CD4-positive, CD25-positive, alpha-beta regulatory T cell (primary cell): ENCODE data around the gene CYB5D1. TPM values are rescaled to one million over a fixed set of nuclear protein-coding genes. Genes with fewer than 3 reads are reported as not detected.

ENCODE experiments used
- ATAC-seq, 2 donors: fragments of 150-1000 bp; cut with Tn5 transposase; one replicate each; pipeline ENCODE4 v1.10.0; 2021; ENCODE audit warnings: low read depth in 2 of 2, moderate number of reproducible peaks in 2 of 2, moderate library complexity in 1 of 2
- DNase-seq, 3 donors: peaks; one replicate each; pipeline versions ENCODE4 v3.0.0 to v3.0.0-alpha.2; 2012 to 2022; ENCODE audit warnings: mixed read lengths in 1 of 3
- H3K27ac ChIP-seq: one replicate; pipeline ENCODE4 v1.7.0; 2013; ENCODE audit warnings: mild to moderate bottlenecking, low read length; ENCODE audit not compliant: insufficient read depth, poor library complexity, severe bottlenecking
- H3K27me3 ChIP-seq: one replicate; pipeline ENCODE4 v1.7.0; 2013; ENCODE audit warnings: low read length; ENCODE audit not compliant: control insufficient read depth, insufficient read depth
- H3K36me3 ChIP-seq: one replicate; pipeline ENCODE4 v1.7.0; 2013; ENCODE audit warnings: mild to moderate bottlenecking, low read length, moderate library complexity; ENCODE audit not compliant: control insufficient read depth, insufficient read depth
- H3K4me1 ChIP-seq: 2 replicates; pipeline ENCODE4 v1.7.0; 2013; ENCODE audit warnings: mild to moderate bottlenecking, low read length; ENCODE audit not compliant: insufficient read depth, control insufficient read depth, poor library complexity, severe bottlenecking
- H3K4me3 ChIP-seq: one replicate; pipeline ENCODE4 v1.7.0; 2013; ENCODE audit warnings: low read depth, mild to moderate bottlenecking, low read length, moderate library complexity
- H3K9me3 ChIP-seq, 2 experiments: 1 replicate in 1 of 2; 2 replicates in 1 of 2; pipeline ENCODE4 v1.7.0; 2013; ENCODE audit warnings: low read length in 2 of 2, mild to moderate bottlenecking in 1 of 2, moderate library complexity in 1 of 2; ENCODE audit not compliant: control insufficient read depth in 2 of 2
- H3K27ac Mint-ChIP-seq, 3 donors: one replicate each; pipeline ENCODE4 v1.8.0; 2020 to 2022; ENCODE audit warnings: mild to moderate bottlenecking in 3 of 3, mixed read lengths in 3 of 3, moderate library complexity in 2 of 3
- H3K27me3 Mint-ChIP-seq: one replicate; pipeline ENCODE4 v1.8.0; 2022; ENCODE audit warnings: mild to moderate bottlenecking, mixed read lengths
- H3K36me3 Mint-ChIP-seq: one replicate; pipeline ENCODE4 v1.8.0; 2020; ENCODE audit warnings: mixed read lengths
- H3K4me1 Mint-ChIP-seq, 4 donors: one replicate each; pipeline ENCODE4 v1.8.0; 2020 to 2022; ENCODE audit warnings: mixed read lengths in 4 of 4, mild to moderate bottlenecking in 1 of 4
- H3K4me3 Mint-ChIP-seq, 4 donors: one replicate each; pipeline ENCODE4 v1.8.0; 2020 to 2022; ENCODE audit warnings: mild to moderate bottlenecking in 4 of 4, mixed read lengths in 4 of 4, moderate library complexity in 3 of 4
- H3K9me3 Mint-ChIP-seq, 7 donors: one replicate each; pipeline ENCODE4 v1.8.0; 2020 to 2022; ENCODE audit warnings: mixed read lengths in 7 of 7, mild to moderate bottlenecking in 3 of 7, moderate library complexity in 2 of 7
- polyA plus RNA-seq, 4 donors: library from polyadenylated mRNA; unstranded; fragments of 300-500 nt; fragmentation: Illumina TruSeq; gene quantifications; one replicate each; pipeline ENCODE4 v1.2.3, GENCODE V29; 2021
- total RNA-seq: library from RNA; stranded (reverse); gene quantifications from one replicate; pipeline ENCODE4 v1.2.3, GENCODE V29; 2022

The CYB5D1 gene
- total and polyA plus RNA-seq, 5 donors from 2014 or later = 3.1 to 11.8 (median 5.3) TPM

- H3K27ac ChIP-seq = peak overlapping the region; percentile 82
- H3K27ac Mint-ChIP-seq = no peak overlapping the region
- H3K4me1 ChIP-seq = peaks cover 76% of the 10 kb centered on the region
- peaks cover 7% of the 10 kb centered on the region for H3K27me3 Mint-ChIP-seq
- H3K27me3 ChIP-seq = no peaks in the 10 kb centered on the region
- ATAC-seq = peak in 1 of 2 donors; percentile 4
- no peaks in the 10 kb centered on the region for H3K9me3 ChIP-seq
- no peaks in the 10 kb centered on the region for H3K9me3 Mint-ChIP-seq
- DNase-seq = peak; percentile 34 to 55 (median 51)
- H3K4me3 Mint-ChIP-seq = peak overlapping the region in 1 of 4 donors; percentile 50
- peak overlapping the region; percentile 87 for H3K4me3 ChIP-seq
- H3K36me3 Mint-ChIP-seq = peaks cover 13% of the 10 kb centered on the region
- H3K4me1 Mint-ChIP-seq = peaks cover 0 to 15% (median 7%) of the 10 kb centered on the region in 4 donors
- peaks cover 13% of the 10 kb centered on the region for H3K36me3 ChIP-seq
These were observed 27.8 kb downstream of the CYB5D1 start for GRCh38 chr17:7885367-7886226.

GRCh38 chr17:7886227-7887037, 28.6 kb downstream of the CYB5D1 start:
- Histone ChIP-seq H3K36me3 (peaks cover 19% of the 10 kb centered on the region), H3K4me1 (peaks cover 68% of the 10 kb centered on the region), H3K4me3 (peak overlapping the region; percentile 87), H3K27me3 (no peaks in the 10 kb centered on the region), H3K27ac (peak overlapping the region; percentile 82), H3K9me3 (no peaks in the 10 kb centered on the region)
- H3K36me3 Mint-ChIP-seq = peaks cover 16% of the 10 kb centered on the region
- peak; percentile 50 to 65 (median 60) for DNase-seq
- ATAC-seq = no peak
- H3K9me3 Mint-ChIP-seq = no peaks in the 10 kb centered on the region
- H3K4me3 Mint-ChIP-seq = no peak overlapping the region
- no peak overlapping the region for H3K27ac Mint-ChIP-seq
- H3K27me3 Mint-ChIP-seq = peaks cover 7% of the 10 kb centered on the region
- H3K4me1 Mint-ChIP-seq = peaks cover 0 to 22% (median 7%) of the 10 kb centered on the region in 4 donors

GRCh38 chr17:7887038-7887481, 29.3 kb downstream of the CYB5D1 start:
- Histone ChIP-seq H3K36me3 (peaks cover 24% of the 10 kb centered on the region), H3K27ac (peak overlapping the region; percentile 82), H3K9me3 (no peaks in the 10 kb centered on the region), H3K4me1 (peaks cover 62% of the 10 kb centered on the region), H3K27me3 (no peaks in the 10 kb centered on the region), H3K4me3 (peak overlapping the region; percentile 87)
- Mint-ChIP-seq H3K9me3 (no peaks in the 10 kb centered on the region), H3K4me1 (peaks cover 0 to 26% (median 10%) of the 10 kb centered on the region in 4 donors), H3K27me3 (peaks cover 7% of the 10 kb centered on the region), H3K36me3 (peaks cover 19% of the 10 kb centered on the region), H3K4me3 (no peak overlapping the region), H3K27ac (no peak overlapping the region)
- ATAC-seq (peak; percentile 36 to 41), DNase-seq (no peak)

- no peaks in the 10 kb centered on the region for H3K9me3 Mint-ChIP-seq
- ATAC-seq = peak; percentile 73 to 74
These were observed 29.8 kb downstream of the CYB5D1 start for GRCh38 chr17:7887482-7888183.

GRCh38 chr17:7888184-7888920, 30.5 kb downstream of the CYB5D1 start, which contains the start of gene CHD3:
TSS of gene CHD3 (plus strand) at chr17:7888789. CDS start at chr17:7889001, 212 bp downstream.
- H3K9me3 ChIP-seq = no peaks in the 10 kb centered on the region
- H3K36me3 Mint-ChIP-seq = peaks cover 21% of the 10 kb centered on the region
- ATAC-seq (peak; percentile 33 to 38), DNase-seq (peak; percentile 15 to 65 (median 51))
- H3K36me3 ChIP-seq = peaks cover 32% of the 10 kb centered on the region
- peaks cover 7% of the 10 kb centered on the region for H3K27me3 Mint-ChIP-seq
- H3K4me3 Mint-ChIP-seq = peak within 1 kb of the TSS in 1 of 4 donors; percentile 43
- no peaks in the 10 kb centered on the region for H3K9me3 Mint-ChIP-seq
- H3K27ac ChIP-seq = peak within 1 kb of the TSS; percentile 82
- peaks cover 0 to 27% (median 11%) of the 10 kb centered on the region in 4 donors for H3K4me1 Mint-ChIP-seq
- H3K27ac Mint-ChIP-seq = peak within 1 kb of the TSS in 1 of 3 donors; percentile 62
- peak within 1 kb of the TSS; percentile 87 for H3K4me3 ChIP-seq
- peaks cover 49% of the 10 kb centered on the region for H3K4me1 ChIP-seq
- no peaks in the 10 kb centered on the region for H3K27me3 ChIP-seq

More at GRCh38 chr17:7887482-7888183, 29.8 kb downstream of the CYB5D1 start:
- Mint-ChIP-seq H3K4me3 (no peak overlapping the region), H3K27me3 (peaks cover 7% of the 10 kb centered on the region), H3K36me3 (peaks cover 21% of the 10 kb centered on the region), H3K27ac (no peak overlapping the region), H3K4me1 (peaks cover 0 to 27% (median 11%) of the 10 kb centered on the region in 4 donors)
- Histone ChIP-seq H3K4me1 (peaks cover 56% of the 10 kb centered on the region), H3K27ac (peak overlapping the region; percentile 82), H3K36me3 (peaks cover 27% of the 10 kb centered on the region), H3K27me3 (no peaks in the 10 kb centered on the region), H3K4me3 (peak overlapping the region; percentile 87), H3K9me3 (no peaks in the 10 kb centered on the region)
- DNase-seq = peak; percentile 83 to 99 (median 93)

- Mint-ChIP-seq H3K4me3 (peak overlapping the region in 1 of 4 donors; percentile 43), H3K27me3 (peaks cover 7% of the 10 kb centered on the region), H3K36me3 (peaks cover 21% of the 10 kb centered on the region), H3K27ac (peak overlapping the region in 1 of 3 donors; percentile 62), H3K4me1 (peaks cover 0 to 24% (median 11%) of the 10 kb centered on the region in 4 donors), H3K9me3 (no peaks in the 10 kb centered on the region)
- no peaks in the 10 kb centered on the region for H3K9me3 ChIP-seq
- peaks cover 41% of the 10 kb centered on the region for H3K4me1 ChIP-seq
- H3K27ac ChIP-seq = no peak overlapping the region
- peaks cover 42% of the 10 kb centered on the region for H3K36me3 ChIP-seq
- DNase-seq (peak in 2 of 3 donors; percentile 16 to 38), ATAC-seq (no peak)
- H3K27me3 ChIP-seq = no peaks in the 10 kb centered on the region
- peak overlapping the region; percentile 87 for H3K4me3 ChIP-seq
These were observed 31.6 kb downstream of the CYB5D1 start for GRCh38 chr17:7889166-7889955.
